GM21737 (cell line): ENCODE data around the gene PIAS2.
"Not testable (repeated sequence)": the region's sequence is repeated elsewhere in the genome, so short reads cannot be mapped to it uniquely, and the experiment has no call there.

ENCODE experiments used
- ATAC-seq: cut with Tn5 transposase; IDR thresholded peaks from one replicate; pipeline ENCODE4 v1.9.1; 2021; ENCODE audit warnings: mild to moderate bottlenecking, moderate library complexity; ENCODE audit not compliant: unreplicated experiment

PIAS2 gene

GRCh38 chr18:46903406-46903805 is 13.9 kb downstream of the PIAS2 start:
- ATAC-seq: no peak

GRCh38 chr18:46899274-46899948 is 17.9 kb downstream of the PIAS2 start:
- peak; percentile 84 for ATAC-seq

GRCh38 chr18:46894124-46894523 is 23.2 kb downstream of the PIAS2 start:
- no peak for ATAC-seq

- ATAC-seq: no peak
These were observed 23.9 kb downstream of the PIAS2 start for GRCh38 chr18:46893360-46893759.

GRCh38 chr18:46892842-46893241 is 24.5 kb downstream of the PIAS2 start:
- no peak for ATAC-seq

GRCh38 chr18:46891742-46892214 is 25.5 kb downstream of the PIAS2 start:
- peak; percentile 74 for ATAC-seq

- ATAC-seq: no peak
These were observed 28.3 kb downstream of the PIAS2 start for GRCh38 chr18:46888965-46889364.

- ATAC-seq: no peak
These were observed 30.4 kb downstream of the PIAS2 start for GRCh38 chr18:46886893-46887292.

- ATAC-seq: no peak
These were observed 34.1 kb downstream of the PIAS2 start for GRCh38 chr18:46883180-46883579.

- no peak for ATAC-seq
These were observed 39.8 kb downstream of the PIAS2 start for GRCh38 chr18:46877329-46877987.

GRCh38 chr18:46868169-46868921 is 49.0 kb downstream of the PIAS2 start:
- no peak for ATAC-seq

GRCh38 chr18:46867367-46868143 is 49.8 kb downstream of the PIAS2 start:
- no peak for ATAC-seq

- no peak for ATAC-seq
These were observed 50.8 kb downstream of the PIAS2 start for GRCh38 chr18:46866523-46866922.

- ATAC-seq: not testable (repeated sequence)
These were observed 52.1 kb downstream of the PIAS2 start for GRCh38 chr18:46865245-46865644.

GRCh38 chr18:46859855-46860254 is 57.5 kb downstream of the PIAS2 start:
- peak; percentile 60 for ATAC-seq

- ATAC-seq: no peak
These were observed 59.0 kb downstream of the PIAS2 start for GRCh38 chr18:46858290-46858689.

GRCh38 chr18:46856973-46857372 is 60.3 kb downstream of the PIAS2 start:
- ATAC-seq: no peak

GRCh38 chr18:46849007-46849406 is 68.3 kb downstream of the PIAS2 start:
- ATAC-seq: no peak

GRCh38 chr18:46843372-46843771 is 73.9 kb downstream of the PIAS2 start:
- ATAC-seq: no peak

GRCh38 chr18:46842583-46842982 is 74.7 kb downstream of the PIAS2 start:
- no peak for ATAC-seq

GRCh38 chr18:46833899-46834298 is 83.4 kb downstream of the PIAS2 start:
- no peak for ATAC-seq
